HepG2 (cell line): ENCODE measurements around the gene MXD3. TPM values are rescaled to one million over a fixed set of nuclear protein-coding genes. Genes with fewer than 3 reads are reported as not detected.

Source experiments
- ATF1 ChIP-seq: IDR thresholded peaks from 2 replicates; pipeline ENCODE4 v1.6.1; 2016; ENCODE audit warnings: mild to moderate bottlenecking, control low read depth
- CBX1 ChIP-seq: IDR thresholded peaks from one replicate; pipeline ENCODE4 v1.6.1; 2016; ENCODE audit warnings: antibody characterized with exemption, low read depth
- GPN1 ChIP-seq: sonication (generic); formaldehyde crosslinking; IDR thresholded peaks from 2 replicates; pipeline ENCODE4 v1.5.1; 2020; ENCODE audit warnings: missing genetic modification reagents, borderline replicate concordance
- HOXA9 ChIP-seq: sonication (generic); formaldehyde crosslinking; IDR thresholded peaks from 2 replicates; pipeline ENCODE4 v1.8.1; 2022; ENCODE audit warnings: missing genetic modification reagents, mild to moderate bottlenecking, moderate library complexity, borderline replicate concordance
- MBNL3 ChIP-seq: fragments of 250-450 bp; sonication (Bioruptor Pico); conservative IDR thresholded peaks from 2 replicates; pipeline ENCODE4 v1.8.0; 2022; ENCODE audit warnings: mild to moderate bottlenecking, inconsistent platforms
- PHF5A ChIP-seq: IDR thresholded peaks from one replicate; pipeline ENCODE4 v1.6.1; 2018; ENCODE audit warnings: low read depth, missing genetic modification reagents; ENCODE audit not compliant: unreplicated experiment
- POGZ ChIP-seq: sonication (generic); formaldehyde crosslinking; IDR thresholded peaks from 2 replicates; pipeline ENCODE4 v1.4.0; 2020; ENCODE audit warnings: mild to moderate bottlenecking, missing genetic modification reagents
- SETDB1 ChIP-seq: sonication (generic); formaldehyde crosslinking; IDR thresholded peaks from 2 replicates; pipeline ENCODE4 v1.5.1; 2020; ENCODE audit warnings: missing genetic modification reagents, mild to moderate bottlenecking, borderline replicate concordance
- ZNF24 ChIP-seq: fragments of 450-650 bp; IDR thresholded peaks from 2 replicates; pipeline ENCODE4 v1.6.1; 2017; ENCODE audit warnings: antibody characterized with exemption, mild to moderate bottlenecking
- ZNF33B ChIP-seq: sonication (generic); formaldehyde crosslinking; IDR thresholded peaks from 2 replicates; pipeline ENCODE4 v1.5.1; 2020; ENCODE audit warnings: mild to moderate bottlenecking, missing genetic modification reagents
- ZNF816 ChIP-seq: sonication (generic); formaldehyde crosslinking; IDR thresholded peaks from 2 replicates; pipeline ENCODE4 v1.8.0; 2022; ENCODE audit warnings: missing genetic modification reagents, mild to moderate bottlenecking, borderline replicate concordance
- ZZZ3 ChIP-seq: sonication (generic); formaldehyde crosslinking; IDR thresholded peaks from 2 replicates; pipeline ENCODE4 v1.4.0; 2020; ENCODE audit warnings: missing genetic modification reagents, mild to moderate bottlenecking, borderline replicate concordance
- polyA plus RNA-seq, 8 experiments: library from polyadenylated mRNA; depleted of rRNA in 3 of 8; stranded (reverse) in 7 of 8; unstranded in 1 of 8; fragments of >200 nt; fragmentation: Illumina TruSeq in 4 of 8; extraction: Trizol in 4 of 8; gene quantifications; 2 replicates each; pipeline versions ENCODE4 v1.2.1 to v1.2.3, GENCODE V29; 2011 to 2016; ENCODE audit warnings: low read depth in 4 of 8, missing spikeins in 1 of 8, mixed read lengths in 1 of 8; ENCODE audit not compliant: insufficient read depth in 1 of 8
- total RNA-seq, 5 experiments: library from RNA; depleted of rRNA; stranded (reverse); fragments of >200 nt; fragmentation: Illumina TruSeq; extraction: Trizol; gene quantifications; 2 replicates each; pipeline ENCODE4 v1.2.3, GENCODE V29; 2016; ENCODE audit warnings: low read depth in 1 of 5
- TF ChIP-seq, protein P1 (sequence below): sonication (generic); formaldehyde crosslinking; IDR thresholded peaks from 2 replicates; pipeline ENCODE4 v1.5.0; 2020; ENCODE audit warnings: mild to moderate bottlenecking, missing genetic modification reagents, moderate library complexity
- TF ChIP-seq, protein P2 (sequence below): sonication (generic); formaldehyde crosslinking; IDR thresholded peaks from 2 replicates; pipeline ENCODE4 v1.4.0; 2020; ENCODE audit warnings: missing genetic modification reagents
- TF ChIP-seq, protein P3 (sequence below): sonication (generic); formaldehyde crosslinking; IDR thresholded peaks from 2 replicates; pipeline ENCODE4 v1.5.0; 2020; ENCODE audit warnings: missing genetic modification reagents
- TF ChIP-seq, protein P4 (sequence below): sonication (generic); formaldehyde crosslinking; IDR thresholded peaks from 2 replicates; pipeline ENCODE4 v1.4.0; 2020; ENCODE audit warnings: low read depth, missing genetic modification reagents
- TF ChIP-seq, protein P5 (sequence below): sonication (generic); formaldehyde crosslinking; IDR thresholded peaks from 2 replicates; pipeline ENCODE4 v1.5.0; 2020; ENCODE audit warnings: mild to moderate bottlenecking, missing genetic modification reagents, borderline replicate concordance
- TF ChIP-seq, protein P6 (sequence below), 2 experiments: fragments of 450-650 bp in 1 of 2; sonication (generic) in 1 of 2; formaldehyde crosslinking; IDR thresholded peaks; 2 replicates each; pipeline versions ENCODE4 v1.5.0 to v1.8.0; 2020 to 2022; ENCODE audit warnings: mild to moderate bottlenecking in 1 of 2, missing genetic modification reagents in 1 of 2

The MXD3 gene
- total and polyA plus RNA-seq, 2 of the 13 experiments (the other 11 are each of a cell fraction or from before 2014, with no cell fraction given), result 10.5 to 12.8 TPM

DNA sequence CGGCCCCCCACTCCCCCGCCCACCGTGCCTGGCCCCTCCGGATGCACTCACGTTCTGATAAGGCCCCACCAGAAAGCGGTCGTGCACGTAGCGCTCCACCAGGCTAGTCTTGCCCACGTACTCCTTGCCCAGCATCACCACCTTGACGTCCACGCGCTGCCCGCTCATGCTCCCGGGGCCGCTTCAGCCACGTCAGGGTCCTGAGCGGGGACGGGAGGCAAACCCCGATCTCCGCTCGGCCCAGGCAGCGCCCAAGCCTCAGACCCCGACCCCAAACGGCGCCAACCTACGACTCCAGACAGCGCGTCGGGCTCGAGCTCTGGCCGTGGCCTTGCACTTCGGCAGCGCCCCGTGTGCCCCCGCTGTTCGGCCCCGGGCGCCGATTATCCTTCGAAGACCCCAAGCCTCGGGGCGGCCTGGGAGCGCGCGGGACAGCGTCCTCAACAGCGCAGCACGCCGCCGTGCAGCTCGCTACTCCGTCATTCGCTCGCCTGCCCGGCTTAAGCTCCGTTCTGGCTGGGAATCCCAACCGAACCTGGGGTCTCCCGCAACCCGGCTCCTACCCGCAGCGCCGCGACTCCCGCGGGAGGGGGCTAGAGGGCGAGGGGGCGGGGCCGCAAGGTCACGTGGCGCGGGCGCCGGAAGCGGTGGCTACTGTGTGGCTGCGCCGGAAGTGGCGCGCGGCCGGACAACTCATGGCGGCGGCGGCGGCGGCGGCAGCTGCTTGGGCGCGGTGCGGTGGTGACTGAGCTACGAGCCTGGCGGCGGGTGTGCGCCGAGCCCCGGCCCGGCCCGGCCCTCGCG, 8.4 kb downstream of the MXD3 start, which contains the start of the genes PRELID1 and RAB24 (continued):
- no peak for TF ChIP-seq GPN1 (CRISPR knock-in tag)
- TF ChIP-seq, protein P1, sequence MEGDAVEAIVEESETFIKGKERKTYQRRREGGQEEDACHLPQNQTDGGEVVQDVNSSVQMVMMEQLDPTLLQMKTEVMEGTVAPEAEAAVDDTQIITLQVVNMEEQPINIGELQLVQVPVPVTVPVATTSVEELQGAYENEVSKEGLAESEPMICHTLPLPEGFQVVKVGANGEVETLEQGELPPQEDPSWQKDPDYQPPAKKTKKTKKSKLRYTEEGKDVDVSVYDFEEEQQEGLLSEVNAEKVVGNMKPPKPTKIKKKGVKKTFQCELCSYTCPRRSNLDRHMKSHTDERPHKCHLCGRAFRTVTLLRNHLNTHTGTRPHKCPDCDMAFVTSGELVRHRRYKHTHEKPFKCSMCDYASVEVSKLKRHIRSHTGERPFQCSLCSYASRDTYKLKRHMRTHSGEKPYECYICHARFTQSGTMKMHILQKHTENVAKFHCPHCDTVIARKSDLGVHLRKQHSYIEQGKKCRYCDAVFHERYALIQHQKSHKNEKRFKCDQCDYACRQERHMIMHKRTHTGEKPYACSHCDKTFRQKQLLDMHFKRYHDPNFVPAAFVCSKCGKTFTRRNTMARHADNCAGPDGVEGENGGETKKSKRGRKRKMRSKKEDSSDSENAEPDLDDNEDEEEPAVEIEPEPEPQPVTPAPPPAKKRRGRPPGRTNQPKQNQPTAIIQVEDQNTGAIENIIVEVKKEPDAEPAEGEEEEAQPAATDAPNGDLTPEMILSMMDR (CRISPR knock-in tag), result peak; percentile 62
- TF ChIP-seq, protein P2, sequence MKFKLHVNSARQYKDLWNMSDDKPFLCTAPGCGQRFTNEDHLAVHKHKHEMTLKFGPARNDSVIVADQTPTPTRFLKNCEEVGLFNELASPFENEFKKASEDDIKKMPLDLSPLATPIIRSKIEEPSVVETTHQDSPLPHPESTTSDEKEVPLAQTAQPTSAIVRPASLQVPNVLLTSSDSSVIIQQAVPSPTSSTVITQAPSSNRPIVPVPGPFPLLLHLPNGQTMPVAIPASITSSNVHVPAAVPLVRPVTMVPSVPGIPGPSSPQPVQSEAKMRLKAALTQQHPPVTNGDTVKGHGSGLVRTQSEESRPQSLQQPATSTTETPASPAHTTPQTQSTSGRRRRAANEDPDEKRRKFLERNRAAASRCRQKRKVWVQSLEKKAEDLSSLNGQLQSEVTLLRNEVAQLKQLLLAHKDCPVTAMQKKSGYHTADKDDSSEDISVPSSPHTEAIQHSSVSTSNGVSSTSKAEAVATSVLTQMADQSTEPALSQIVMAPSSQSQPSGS (CRISPR knock-in tag), result no peak
- no peak for TF ChIP-seq CBX1
- no peak for TF ChIP-seq ATF1 (CRISPR knock-in tag)
- TF ChIP-seq ZNF33B, result peak; percentile 77; the same call in 1 of the 2 replicates
- TF ChIP-seq, protein P3, sequence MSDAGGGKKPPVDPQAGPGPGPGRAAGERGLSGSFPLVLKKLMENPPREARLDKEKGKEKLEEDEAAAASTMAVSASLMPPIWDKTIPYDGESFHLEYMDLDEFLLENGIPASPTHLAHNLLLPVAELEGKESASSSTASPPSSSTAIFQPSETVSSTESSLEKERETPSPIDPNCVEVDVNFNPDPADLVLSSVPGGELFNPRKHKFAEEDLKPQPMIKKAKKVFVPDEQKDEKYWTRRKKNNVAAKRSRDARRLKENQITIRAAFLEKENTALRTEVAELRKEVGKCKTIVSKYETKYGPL (CRISPR knock-in tag), result no peak
- no peak for TF ChIP-seq ZZZ3 (CRISPR knock-in tag)
- TF ChIP-seq SETDB1, result no peak
- TF ChIP-seq MBNL3 (CRISPR knock-in tag), result no peak
- TF ChIP-seq, protein P4, sequence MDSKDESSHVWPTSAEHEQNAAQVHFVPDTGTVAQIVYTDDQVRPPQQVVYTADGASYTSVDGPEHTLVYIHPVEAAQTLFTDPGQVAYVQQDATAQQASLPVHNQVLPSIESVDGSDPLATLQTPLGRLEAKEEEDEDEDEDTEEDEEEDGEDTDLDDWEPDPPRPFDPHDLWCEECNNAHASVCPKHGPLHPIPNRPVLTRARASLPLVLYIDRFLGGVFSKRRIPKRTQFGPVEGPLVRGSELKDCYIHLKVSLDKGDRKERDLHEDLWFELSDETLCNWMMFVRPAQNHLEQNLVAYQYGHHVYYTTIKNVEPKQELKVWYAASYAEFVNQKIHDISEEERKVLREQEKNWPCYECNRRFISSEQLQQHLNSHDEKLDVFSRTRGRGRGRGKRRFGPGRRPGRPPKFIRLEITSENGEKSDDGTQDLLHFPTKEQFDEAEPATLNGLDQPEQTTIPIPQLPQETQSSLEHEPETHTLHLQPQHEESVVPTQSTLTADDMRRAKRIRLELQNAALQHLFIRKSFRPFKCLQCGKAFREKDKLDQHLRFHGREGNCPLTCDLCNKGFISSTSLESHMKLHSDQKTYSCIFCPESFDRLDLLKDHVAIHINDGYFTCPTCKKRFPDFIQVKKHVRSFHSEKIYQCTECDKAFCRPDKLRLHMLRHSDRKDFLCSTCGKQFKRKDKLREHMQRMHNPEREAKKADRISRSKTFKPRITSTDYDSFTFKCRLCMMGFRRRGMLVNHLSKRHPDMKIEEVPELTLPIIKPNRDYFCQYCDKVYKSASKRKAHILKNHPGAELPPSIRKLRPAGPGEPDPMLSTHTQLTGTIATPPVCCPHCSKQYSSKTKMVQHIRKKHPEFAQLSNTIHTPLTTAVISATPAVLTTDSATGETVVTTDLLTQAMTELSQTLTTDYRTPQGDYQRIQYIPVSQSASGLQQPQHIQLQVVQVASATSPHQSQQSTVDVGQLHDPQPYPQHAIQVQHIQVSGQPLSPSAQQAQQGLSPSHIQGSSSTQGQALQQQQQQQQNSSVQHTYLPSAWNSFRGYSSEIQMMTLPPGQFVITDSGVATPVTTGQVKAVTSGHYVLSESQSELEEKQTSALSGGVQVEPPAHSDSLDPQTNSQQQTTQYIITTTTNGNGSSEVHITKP (CRISPR knock-in tag), result no peak
- TF ChIP-seq ZNF816 (CRISPR knock-in tag), result 0 out of 2 replicates have a peak, but pooled peaks have one; percentile 59
- no peak for TF ChIP-seq PHF5A (CRISPR knock-in tag)
- TF ChIP-seq, protein P5, sequence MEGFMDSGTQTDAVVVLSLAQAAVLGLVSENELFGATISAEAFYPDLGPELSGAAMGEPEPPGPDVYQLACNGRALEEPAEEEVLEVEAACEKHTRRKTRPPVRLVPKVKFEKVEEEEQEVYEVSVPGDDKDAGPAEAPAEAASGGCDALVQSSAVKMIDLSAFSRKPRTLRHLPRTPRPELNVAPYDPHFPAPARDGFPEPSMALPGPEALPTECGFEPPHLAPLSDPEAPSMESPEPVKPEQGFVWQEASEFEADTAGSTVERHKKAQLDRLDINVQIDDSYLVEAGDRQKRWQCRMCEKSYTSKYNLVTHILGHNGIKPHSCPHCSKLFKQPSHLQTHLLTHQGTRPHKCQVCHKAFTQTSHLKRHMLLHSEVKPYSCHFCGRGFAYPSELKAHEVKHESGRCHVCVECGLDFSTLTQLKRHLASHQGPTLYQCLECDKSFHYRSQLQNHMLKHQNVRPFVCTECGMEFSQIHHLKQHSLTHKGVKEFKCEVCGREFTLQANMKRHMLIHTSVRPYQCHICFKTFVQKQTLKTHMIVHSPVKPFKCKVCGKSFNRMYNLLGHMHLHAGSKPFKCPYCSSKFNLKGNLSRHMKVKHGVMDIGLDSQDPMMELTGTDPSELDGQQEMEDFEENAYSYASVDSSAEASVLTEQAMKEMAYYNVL (CRISPR knock-in tag), result no peak
- no peak for TF ChIP-seq POGZ
- TF ChIP-seq, protein P6, sequence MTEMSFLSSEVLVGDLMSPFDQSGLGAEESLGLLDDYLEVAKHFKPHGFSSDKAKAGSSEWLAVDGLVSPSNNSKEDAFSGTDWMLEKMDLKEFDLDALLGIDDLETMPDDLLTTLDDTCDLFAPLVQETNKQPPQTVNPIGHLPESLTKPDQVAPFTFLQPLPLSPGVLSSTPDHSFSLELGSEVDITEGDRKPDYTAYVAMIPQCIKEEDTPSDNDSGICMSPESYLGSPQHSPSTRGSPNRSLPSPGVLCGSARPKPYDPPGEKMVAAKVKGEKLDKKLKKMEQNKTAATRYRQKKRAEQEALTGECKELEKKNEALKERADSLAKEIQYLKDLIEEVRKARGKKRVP (CRISPR knock-in tag; IDR thresholded peaks at IDR 0.05), result no peak; a peak in 1 of 4 replicates
- peak; percentile 84 for TF ChIP-seq HOXA9 (CRISPR knock-in tag)
- TF ChIP-seq ZNF24, result no peak
